GM18909 (cell line): ENCODE data around the gene CACHD1.
"Not testable (repeated sequence)": the region's sequence is repeated elsewhere in the genome, so short reads cannot be mapped to it uniquely, and the experiment has no call there.

Experiments used
- ATAC-seq: cut with Tn5 transposase; IDR thresholded peaks from one replicate; pipeline ENCODE4 v1.9.1; 2021; ENCODE audit warnings: mild to moderate bottlenecking; ENCODE audit not compliant: unreplicated experiment, poor library complexity

CACHD1 gene

DNA sequence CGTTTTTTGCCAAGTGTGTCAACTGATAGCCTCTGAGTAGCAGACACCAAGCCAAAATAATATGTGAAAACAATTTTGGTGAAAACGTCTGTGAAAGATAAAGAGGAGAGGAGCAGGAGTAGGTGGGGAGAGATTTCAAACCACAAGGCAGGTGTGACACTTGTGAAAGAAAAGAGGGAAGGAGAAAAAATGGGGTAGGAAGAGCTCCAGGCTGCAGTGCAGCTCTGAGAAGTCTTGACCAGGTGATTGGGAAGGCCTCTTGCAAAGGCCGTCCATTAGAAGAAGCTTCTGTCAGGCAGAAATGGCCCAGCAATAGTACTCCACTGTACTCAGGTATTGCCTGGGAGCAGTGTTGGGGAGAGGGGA, 264.3 kb downstream of the CACHD1 start:
- ATAC-seq, result no peak

DNA sequence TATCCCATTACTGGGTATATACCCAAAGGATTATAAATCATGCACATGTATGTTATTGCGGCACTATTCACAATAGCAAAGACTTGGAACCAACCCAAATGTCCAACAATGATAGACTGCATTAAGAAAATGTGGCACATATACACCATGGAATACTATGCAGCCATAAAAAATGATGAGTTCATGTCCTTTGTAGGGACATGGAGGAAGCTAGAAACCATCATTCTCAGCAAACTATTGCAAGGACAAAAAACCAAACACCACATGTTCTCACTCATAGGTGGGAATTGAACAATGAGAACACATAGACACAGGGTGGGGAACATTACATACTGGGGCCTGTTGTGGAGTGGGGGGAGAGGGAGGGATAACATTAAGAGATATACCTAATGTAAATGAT, 270.8 kb downstream of the CACHD1 start:
- ATAC-seq, result not testable (repeated sequence)
